Natural killer cell (primary cell): ENCODE data around the gene C4orf50. TPM values are rescaled to one million over a fixed set of nuclear protein-coding genes. Genes with fewer than 3 reads are reported as not detected.

Experiments
- ATAC-seq, 3 donors: fragments of 150-1000 bp in 2 of 3; fragments of 200-7000 bp in 1 of 3; cut with Tn5 transposase; 1 replicate in 1 of 3; 2 replicates in 2 of 3; pipeline ENCODE4 v1.10.0; 2021; ENCODE audit warnings: mild to moderate bottlenecking in 2 of 3, moderate library complexity in 2 of 3
- DNase-seq, 2 donors: peaks; one replicate each; pipeline versions ENCODE4 v3.0.0 to v3.0.0-alpha.2; 2013 to 2021; ENCODE audit warnings: mixed read lengths in 1 of 2
- H3K27ac ChIP-seq: one replicate; pipeline ENCODE4 v1.5.1; 2013; ENCODE audit warnings: mild to moderate bottlenecking, low read length
- H3K27me3 ChIP-seq: one replicate; pipeline ENCODE4 v1.6.1; 2013; ENCODE audit warnings: low read length; ENCODE audit not compliant: control insufficient read depth, insufficient read depth
- H3K36me3 ChIP-seq: one replicate; pipeline ENCODE4 v1.6.1; 2013; ENCODE audit warnings: low read length; ENCODE audit not compliant: control insufficient read depth, insufficient read depth
- H3K4me1 ChIP-seq: one replicate; pipeline ENCODE4 v1.6.1; 2013; ENCODE audit warnings: low read length; ENCODE audit not compliant: control insufficient read depth, insufficient read depth
- H3K4me3 ChIP-seq: one replicate; pipeline ENCODE4 v1.5.1; 2013; ENCODE audit warnings: low read length
- H3K9me3 ChIP-seq: one replicate; pipeline ENCODE4 v1.6.1; 2013; ENCODE audit warnings: low read length; ENCODE audit not compliant: control insufficient read depth, insufficient read depth
- H3K27ac Mint-ChIP-seq, 2 donors: one replicate each; pipeline ENCODE4 v1.8.0; 2022; ENCODE audit warnings: mild to moderate bottlenecking in 2 of 2, mixed read lengths in 2 of 2, moderate library complexity in 1 of 2
- H3K27me3 Mint-ChIP-seq, 2 donors: one replicate each; pipeline ENCODE4 v1.8.0; 2022; ENCODE audit warnings: low read depth in 2 of 2, mixed read lengths in 2 of 2
- H3K36me3 Mint-ChIP-seq: one replicate; pipeline ENCODE4 v1.8.0; 2022; ENCODE audit warnings: mixed read lengths
- H3K4me1 Mint-ChIP-seq, 2 donors: one replicate each; pipeline ENCODE4 v1.8.0; 2022; ENCODE audit warnings: mixed read lengths in 2 of 2
- H3K4me3 Mint-ChIP-seq: one replicate; pipeline ENCODE4 v1.8.0; 2022; ENCODE audit warnings: mild to moderate bottlenecking, moderate library complexity, mixed read lengths
- H3K9me3 Mint-ChIP-seq, 2 donors: one replicate each; pipeline ENCODE4 v1.8.0; 2022; ENCODE audit warnings: mixed read lengths in 2 of 2
- WGBS: methylation state at CpG from one replicate; pipeline ENCODE4 v1.1.7; 2013; ENCODE audit warnings: missing lambda C conversion rate; ENCODE audit not compliant: insufficient coverage; 5-methylcytosine and 5-hydroxymethylcytosine counted together
- intact Hi-C: fragments of 100-400 bp; cut with micrococcal nuclease; formaldehyde crosslinking; loops from one replicate; pipeline ENCODE4 v1.14.2; 2022
- total RNA-seq, 4 donors: library from RNA; stranded (reverse); fragments of 120-200 nt in 1 of 4; gene quantifications; one replicate each; pipeline versions ENCODE4 v1.2.3 to v1.2.4, GENCODE V29; 2013 to 2022
- TF ChIP-seq, protein P1 (sequence below): fragments of 200-600 bp; IDR thresholded peaks from one replicate; pipeline ENCODE4 v1.8.0; 2022; ENCODE audit warnings: antibody characterized with exemption

C4orf50 gene
- total RNA-seq, 3 donors from 2014 or later (not counting 1 experiment from before 2014, with no cell fraction given): 0.63 to 2.7 (median 1.8) TPM

GRCh38 chr4:5976921-5977320, 41.3 kb downstream of the C4orf50 start:
- no peaks in the 10 kb centered on the region for H3K36me3 Mint-ChIP-seq
- intact Hi-C loops: no loop called here
- WGBS: 81% methylated on average over 9 of the region's 9 CpGs

DNA sequence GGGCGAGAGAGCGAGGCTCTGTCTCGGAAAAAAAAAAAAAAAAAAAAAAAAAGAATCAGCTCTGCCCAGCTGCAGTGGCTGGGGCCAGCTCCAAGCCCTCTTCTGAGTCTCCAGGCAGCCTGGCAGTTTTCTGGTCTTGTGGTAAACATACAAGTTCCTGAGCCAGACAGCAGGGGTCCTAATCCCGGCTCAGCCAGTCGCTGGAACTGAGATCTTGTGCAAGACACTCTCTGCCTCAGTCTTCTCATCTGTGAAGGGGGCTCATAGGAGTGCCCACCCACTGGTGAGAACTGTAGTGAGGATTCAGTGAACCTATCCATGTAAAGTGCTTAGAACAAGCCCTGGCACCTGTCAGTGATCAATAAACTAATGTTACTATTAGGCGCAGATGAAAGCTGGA, 41.8 kb downstream of the C4orf50 start:
- H3K4me3 Mint-ChIP-seq: no peak overlapping the region
- peaks cover 3 to 17% of the 10 kb centered on the region in 2 donors for H3K27me3 Mint-ChIP-seq
- H3K36me3 ChIP-seq: no peaks in the 10 kb centered on the region
- H3K4me1 ChIP-seq: no peaks in the 10 kb centered on the region
- ATAC-seq: no peak
- H3K27me3 ChIP-seq: no peaks in the 10 kb centered on the region
- no peak overlapping the region for H3K27ac Mint-ChIP-seq
- no peaks in the 10 kb centered on the region for H3K4me1 Mint-ChIP-seq
- intact Hi-C loops: no loop called here
- H3K36me3 Mint-ChIP-seq: no peaks in the 10 kb centered on the region
- no peak overlapping the region for H3K27ac ChIP-seq
- H3K9me3 ChIP-seq: no peaks in the 10 kb centered on the region
- no peak for DNase-seq
- TF ChIP-seq, protein P1, sequence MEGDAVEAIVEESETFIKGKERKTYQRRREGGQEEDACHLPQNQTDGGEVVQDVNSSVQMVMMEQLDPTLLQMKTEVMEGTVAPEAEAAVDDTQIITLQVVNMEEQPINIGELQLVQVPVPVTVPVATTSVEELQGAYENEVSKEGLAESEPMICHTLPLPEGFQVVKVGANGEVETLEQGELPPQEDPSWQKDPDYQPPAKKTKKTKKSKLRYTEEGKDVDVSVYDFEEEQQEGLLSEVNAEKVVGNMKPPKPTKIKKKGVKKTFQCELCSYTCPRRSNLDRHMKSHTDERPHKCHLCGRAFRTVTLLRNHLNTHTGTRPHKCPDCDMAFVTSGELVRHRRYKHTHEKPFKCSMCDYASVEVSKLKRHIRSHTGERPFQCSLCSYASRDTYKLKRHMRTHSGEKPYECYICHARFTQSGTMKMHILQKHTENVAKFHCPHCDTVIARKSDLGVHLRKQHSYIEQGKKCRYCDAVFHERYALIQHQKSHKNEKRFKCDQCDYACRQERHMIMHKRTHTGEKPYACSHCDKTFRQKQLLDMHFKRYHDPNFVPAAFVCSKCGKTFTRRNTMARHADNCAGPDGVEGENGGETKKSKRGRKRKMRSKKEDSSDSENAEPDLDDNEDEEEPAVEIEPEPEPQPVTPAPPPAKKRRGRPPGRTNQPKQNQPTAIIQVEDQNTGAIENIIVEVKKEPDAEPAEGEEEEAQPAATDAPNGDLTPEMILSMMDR: no peak
- H3K9me3 Mint-ChIP-seq: no peaks in the 10 kb centered on the region
- 78% methylated on average over 6 of the region's 6 CpGs for WGBS
- no peak overlapping the region for H3K4me3 ChIP-seq

More at GRCh38 chr4:5976921-5977320, 41.3 kb downstream of the C4orf50 start:
- TF ChIP-seq, protein P1: no peak
- Histone ChIP-seq H3K36me3 (no peaks in the 10 kb centered on the region), H3K9me3 (no peaks in the 10 kb centered on the region), H3K27me3 (no peaks in the 10 kb centered on the region), H3K4me1 (no peaks in the 10 kb centered on the region), H3K4me3 (no peak overlapping the region), H3K27ac (no peak overlapping the region)
- ATAC-seq (no peak), DNase-seq (no peak)
- no peak overlapping the region for H3K4me3 Mint-ChIP-seq
- H3K27ac Mint-ChIP-seq: no peak overlapping the region
- no peaks in the 10 kb centered on the region for H3K4me1 Mint-ChIP-seq
- no peaks in the 10 kb centered on the region for H3K9me3 Mint-ChIP-seq
- peaks cover 3 to 17% of the 10 kb centered on the region in 2 donors for H3K27me3 Mint-ChIP-seq

DNA sequence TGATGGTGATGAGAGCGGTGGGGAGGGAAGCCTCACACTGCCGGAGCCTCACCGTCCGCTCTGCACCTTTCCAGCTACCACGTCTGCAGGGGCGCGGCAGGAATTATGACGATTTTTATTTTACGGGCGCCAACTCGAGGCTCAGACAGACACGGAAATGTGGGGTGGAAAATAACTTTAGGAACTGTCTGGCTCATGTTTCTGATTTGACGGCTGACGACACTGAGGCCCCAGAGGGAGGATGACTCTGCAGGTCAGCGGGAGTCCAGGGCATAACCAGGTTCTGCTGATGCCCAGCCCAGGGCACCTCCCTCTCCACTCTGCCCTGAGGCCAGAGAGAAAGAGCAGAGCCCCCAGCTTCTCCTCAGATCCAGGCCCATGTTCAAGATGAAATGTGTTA, 43.9 kb downstream of the C4orf50 start:
- Mint-ChIP-seq H3K9me3 (no peaks in the 10 kb centered on the region), H3K27ac (no peak overlapping the region), H3K4me1 (no peaks in the 10 kb centered on the region), H3K36me3 (no peaks in the 10 kb centered on the region), H3K27me3 (peaks cover 0 to 5% of the 10 kb centered on the region in 2 donors), H3K4me3 (no peak overlapping the region)
- no peaks in the 10 kb centered on the region for H3K4me1 ChIP-seq
- WGBS: 84% methylated on average over 15 of the region's 15 CpGs
- DNase-seq (no peak), ATAC-seq (no peak)
- no peaks in the 10 kb centered on the region for H3K36me3 ChIP-seq
- H3K27me3 ChIP-seq: no peaks in the 10 kb centered on the region
- TF ChIP-seq, protein P1: no peak
- no peak overlapping the region for H3K4me3 ChIP-seq
- intact Hi-C loops: no loop called here
- no peak overlapping the region for H3K27ac ChIP-seq
- no peaks in the 10 kb centered on the region for H3K9me3 ChIP-seq

GRCh38 chr4:5973486-5974220, 44.6 kb downstream of the C4orf50 start:
- Histone ChIP-seq H3K4me3 (no peak overlapping the region), H3K27me3 (no peaks in the 10 kb centered on the region), H3K27ac (no peak overlapping the region), H3K9me3 (no peaks in the 10 kb centered on the region), H3K4me1 (no peaks in the 10 kb centered on the region), H3K36me3 (no peaks in the 10 kb centered on the region)
- WGBS: 82% methylated on average over 25 of the region's 25 CpGs
- no peak for DNase-seq
- TF ChIP-seq, protein P1: no peak
- Mint-ChIP-seq H3K27ac (no peak overlapping the region), H3K9me3 (no peaks in the 10 kb centered on the region), H3K36me3 (no peaks in the 10 kb centered on the region), H3K4me1 (no peaks in the 10 kb centered on the region), H3K27me3 (peaks cover 0 to 3% of the 10 kb centered on the region in 2 donors), H3K4me3 (no peak overlapping the region)
- no peak for ATAC-seq
- intact Hi-C loops: no loop called here
